H1 (cell line): ENCODE measurements around the gene SYNPO. TPM values are rescaled to one million over a fixed set of nuclear protein-coding genes. Genes with fewer than 3 reads are reported as not detected.

Experiments
- CTCF ChIA-PET: fragments of 300-600 bp; sonication (Branson Sonifier 250); formaldehyde crosslinking; loops from one replicate; lab custom pipeline; 2021; ENCODE audit not compliant: partially characterized antibody; lab: Charles Lee
- POLR2A ChIA-PET: fragments of 300-600 bp; sonication (Branson Sonifier 250); formaldehyde crosslinking; loops from one replicate; lab custom pipeline; 2021; ENCODE audit warnings: inconsistent platforms; ENCODE audit not compliant: partially characterized antibody; lab: Charles Lee
- DNase-seq, 2 experiments: peaks; one replicate each; pipeline versions ENCODE4 v3.0.0 to v3.0.0-alpha.2; 2010 to 2022; ENCODE audit warnings: low spot score in 2 of 2, low read depth in 1 of 2, mixed read lengths in 1 of 2
- FAIRE-seq: peaks from 2 replicates; lab custom pipeline; 2011; peaks lifted over from hg19 to GRCh38; lab: Jason Lieb, UNC
- H2AFZ ChIP-seq: 2 replicates; pipeline ENCODE4 v1.8.1; 2012; ENCODE audit warnings: low read length, inconsistent platforms
- H2AK5ac ChIP-seq: 2 replicates; pipeline ENCODE4 v1.6.1; 2013; ENCODE audit warnings: low read depth, low read length
- H2BK120ac ChIP-seq: replicated peaks from 2 replicates; pipeline ENCODE3; 2013; ENCODE audit warnings: low read depth, low read length, inconsistent platforms
- H2BK12ac ChIP-seq: 2 replicates; pipeline ENCODE4 v1.6.1; 2013; ENCODE audit warnings: low read depth, low read length
- H2BK15ac ChIP-seq: 2 replicates; pipeline ENCODE4 v1.6.1; 2013; ENCODE audit warnings: low read length
- H2BK20ac ChIP-seq: 2 replicates; pipeline ENCODE4 v1.6.1; 2013; ENCODE audit warnings: low read length
- H2BK5ac ChIP-seq: 2 replicates; pipeline ENCODE4 v1.6.1; 2013; ENCODE audit warnings: low read depth, low read length
- H3K14ac ChIP-seq: 2 replicates; pipeline ENCODE4 v1.6.1; 2013; ENCODE audit warnings: inconsistent platforms; ENCODE audit not compliant: insufficient read length
- H3K18ac ChIP-seq: 2 replicates; pipeline ENCODE4 v1.6.1; 2013; ENCODE audit warnings: low read length; ENCODE audit errors: extremely low read depth
- H3K23ac ChIP-seq: 2 replicates; pipeline ENCODE4 v1.6.1; 2013; ENCODE audit warnings: inconsistent platforms; ENCODE audit not compliant: insufficient read length
- H3K23me2 ChIP-seq: 2 replicates; pipeline ENCODE4 v1.6.1; 2013; ENCODE audit warnings: low read depth, low read length
- H3K27ac ChIP-seq: 2 replicates; pipeline ENCODE4 v1.6.1; 2011; ENCODE audit warnings: low read depth, low read length, inconsistent platforms
- H3K27me3 ChIP-seq, 4 experiments: replicated peaks in 1 of 4; 1 replicate in 1 of 4; 2 replicates in 3 of 4; pipeline versions ENCODE4 v1.6.1 to v1.8.1; 2011 to 2013; ENCODE audit warnings: low read length in 3 of 4, mild to moderate bottlenecking in 3 of 4, inconsistent platforms in 2 of 4, mixed read lengths in 2 of 4, moderate library complexity in 1 of 4; ENCODE audit not compliant: control insufficient read depth in 3 of 4, insufficient read depth in 3 of 4; ENCODE audit errors: extremely low read depth in 1 of 4
- H3K36me3 ChIP-seq, 4 experiments: 2 replicates each; pipeline versions ENCODE4 v1.6.1 to v1.8.1; 2011 to 2013; ENCODE audit warnings: mild to moderate bottlenecking in 4 of 4, low read length in 3 of 4, moderate library complexity in 2 of 4, control low read depth in 1 of 4, inconsistent platforms in 1 of 4; ENCODE audit not compliant: insufficient read depth in 4 of 4, control insufficient read depth in 2 of 4
- H3K4ac ChIP-seq: replicated peaks from 2 replicates; pipeline ENCODE3; 2013; ENCODE audit warnings: low read length, low read depth, mixed read lengths, inconsistent platforms; ENCODE audit not compliant: insufficient read length
- H3K4me1 ChIP-seq, 4 experiments: replicated peaks in 1 of 4; 1 replicate in 1 of 4; 2 replicates in 3 of 4; pipeline versions ENCODE4 v1.6.1 to v1.8.1; 2011 to 2013; ENCODE audit warnings: low read length in 3 of 4, inconsistent platforms in 2 of 4, mixed read lengths in 1 of 4; ENCODE audit not compliant: insufficient read depth in 4 of 4, control insufficient read depth in 3 of 4
- H3K4me2 ChIP-seq, 2 experiments: 2 replicates each; pipeline versions ENCODE4 v1.6.1 to v1.8.1; 2011 to 2013; ENCODE audit warnings: low read depth in 2 of 2, low read length in 2 of 2, control low read depth in 1 of 2, inconsistent platforms in 1 of 2, mild to moderate bottlenecking in 1 of 2; ENCODE audit not compliant: insufficient read depth in 1 of 2
- H3K4me3 ChIP-seq, 4 experiments: fragments of 200-600, 300-600 bp in 1 of 4; sonication (generic), shearing (Covaris generic), sonication (Bioruptor Twin) in 1 of 4; 2 replicates each; pipeline versions ENCODE4 v1.5.1 to v1.8.1; 2011 to 2016; ENCODE audit warnings: low read length in 4 of 4, low read depth in 3 of 4, control low read depth in 2 of 4, inconsistent platforms in 2 of 4, mild to moderate bottlenecking in 2 of 4, mixed read lengths in 1 of 4, moderate library complexity in 1 of 4; ENCODE audit not compliant: insufficient read depth in 2 of 4; ENCODE audit errors: extremely low read depth in 1 of 4
- H3K56ac ChIP-seq: replicated peaks from 2 replicates; pipeline ENCODE3; 2013; ENCODE audit warnings: low read depth, mild to moderate bottlenecking, mixed read lengths, low read length, inconsistent platforms; ENCODE audit not compliant: insufficient read length
- H3K79me1 ChIP-seq: 2 replicates; pipeline ENCODE4 v1.6.1; 2013; ENCODE audit warnings: low read depth, low read length, control low read depth
- H3K79me2 ChIP-seq, 2 experiments: 2 replicates each; pipeline versions ENCODE4 v1.6.1 to v1.8.1; 2012 to 2013; ENCODE audit warnings: low read length in 2 of 2, mild to moderate bottlenecking in 2 of 2, inconsistent platforms in 1 of 2; ENCODE audit not compliant: insufficient read depth in 2 of 2, control insufficient read depth in 1 of 2
- H3K9ac ChIP-seq, 4 experiments: replicated peaks in 1 of 4; 1 replicate in 1 of 4; 2 replicates in 3 of 4; pipeline versions ENCODE4 v1.6.1 to v1.8.1; 2011 to 2013; ENCODE audit warnings: low read depth in 3 of 4, low read length in 3 of 4, control low read depth in 2 of 4, mild to moderate bottlenecking in 2 of 4, moderate library complexity in 2 of 4, inconsistent platforms in 1 of 4; ENCODE audit errors: extremely low read depth in 1 of 4
- H3K9me3 ChIP-seq, 2 experiments: 2 replicates each; pipeline versions ENCODE4 v1.6.1 to v1.8.1; 2012 to 2013; ENCODE audit warnings: mild to moderate bottlenecking in 2 of 2, moderate library complexity in 2 of 2, control low read depth in 1 of 2, inconsistent platforms in 1 of 2, low read depth in 1 of 2, low read length in 1 of 2, mixed read lengths in 1 of 2; ENCODE audit not compliant: insufficient read depth in 2 of 2
- H4K20me1 ChIP-seq, 2 experiments: replicated peaks in 1 of 2; 2 replicates each; pipeline versions ENCODE3 to v1.8.1; 2011 to 2013; ENCODE audit warnings: inconsistent platforms in 2 of 2, low read length in 2 of 2, mild to moderate bottlenecking in 1 of 2; ENCODE audit not compliant: insufficient read depth in 2 of 2, control insufficient read depth in 1 of 2
- H4K5ac ChIP-seq: 2 replicates; pipeline ENCODE4 v1.6.1; 2013; ENCODE audit warnings: low read length, low read depth, mixed read lengths, inconsistent platforms; ENCODE audit not compliant: insufficient read length
- H4K8ac ChIP-seq: 2 replicates; pipeline ENCODE4 v1.8.0; 2013; ENCODE audit warnings: mild to moderate bottlenecking, moderate library complexity, low read length, inconsistent platforms; ENCODE audit not compliant: insufficient read depth; ENCODE audit errors: extremely low read depth
- H4K91ac ChIP-seq: replicated peaks from 2 replicates; pipeline ENCODE3; 2013; ENCODE audit warnings: low read length, mixed read lengths, inconsistent platforms; ENCODE audit not compliant: insufficient read length
- CEBPB ChIP-seq: IDR thresholded peaks from 2 replicates; pipeline ENCODE4 v1.6.1; 2012; ENCODE audit warnings: low read depth, low read length
- CREB1 ChIP-seq: IDR thresholded peaks from 2 replicates; pipeline ENCODE4 v1.6.1; 2012; ENCODE audit warnings: inconsistent platforms
- CTBP2 ChIP-seq: IDR thresholded peaks from 2 replicates; pipeline ENCODE4 v1.7.0; 2011; ENCODE audit warnings: borderline replicate concordance, mild to moderate bottlenecking, moderate library complexity, mixed read lengths, low read length; ENCODE audit not compliant: insufficient read depth, insufficient read length
- GTF2F1 ChIP-seq: IDR thresholded peaks from 2 replicates; pipeline ENCODE4 v1.6.1; 2012; ENCODE audit warnings: low read depth, low read length, improper control_type of control experiment, borderline replicate concordance
- HDAC6 ChIP-seq: IDR thresholded peaks from one replicate; pipeline ENCODE4 v1.7.1; 2012; ENCODE audit warnings: low read depth, mild to moderate bottlenecking, inconsistent platforms, low read length, moderate library complexity
- KDM5A ChIP-seq: fragments of 200-600 bp; IDR thresholded peaks from 2 replicates; pipeline ENCODE4 v1.7.1; 2012; ENCODE audit warnings: mild to moderate bottlenecking, low read length, inconsistent platforms, mixed read lengths
- NRF1 ChIP-seq: IDR thresholded peaks from 2 replicates; pipeline ENCODE4 v1.6.1; 2011; ENCODE audit warnings: mild to moderate bottlenecking, low read depth, low read length, improper control_type of control experiment
- RNF2 ChIP-seq: fragments of 200-900, 300-1000 bp; sonication (generic); IDR thresholded peaks from 2 replicates; pipeline ENCODE4 v1.7.1; 2016; ENCODE audit warnings: borderline replicate concordance, low read depth, mild to moderate bottlenecking, antibody characterized with exemption, low read length; ENCODE audit not compliant: poor library complexity, severe bottlenecking; ENCODE audit errors: missing control alignments
- SIRT6 ChIP-seq: IDR thresholded peaks from one replicate; pipeline ENCODE4 v1.7.1; 2012; ENCODE audit warnings: low read length, inconsistent platforms
- TBP ChIP-seq: IDR thresholded peaks from 2 replicates; pipeline ENCODE4 v1.6.1; 2011; ENCODE audit warnings: low read depth, low read length, improper control_type of control experiment
- YY1 ChIP-seq: IDR thresholded peaks from 2 replicates; pipeline ENCODE4 v1.6.1; 2011; ENCODE audit warnings: low read depth, mild to moderate bottlenecking, low read length
- WGBS, 2 experiments: shearing (Covaris generic) in 1 of 2; methylation state at CpG; one replicate each; pipeline versions ENCODE4 v1.1.6 to v1.1.7; 2013 to 2015; ENCODE audit warnings: low lambda C conversion rate in 2 of 2, mixed read lengths in 2 of 2, inconsistent platforms in 1 of 2, low coverage in 1 of 2, missing lambda C conversion rate in 1 of 2; ENCODE audit not compliant: insufficient replicate concordance in 2 of 2, insufficient coverage in 1 of 2, insufficient read length in 1 of 2; ENCODE audit errors: extremely low coverage in 1 of 2, missing lambda C conversion rate in 1 of 2; 5-methylcytosine and 5-hydroxymethylcytosine counted together
- polyA plus RNA-seq, 7 experiments: library from polyadenylated mRNA; depleted of rRNA in 3 of 7; stranded (reverse) in 5 of 7; unstranded in 2 of 7; fragments of >200 nt in 5 of 7; fragments of 200-250 nt in 2 of 7; gene quantifications; 1 replicate in 5 of 7; 2 replicates in 1 of 7; 4 replicates in 1 of 7; pipeline versions ENCODE4 v1.2.1 to v1.2.3, GENCODE V29; 2011 to 2013; ENCODE audit warnings: missing spikeins in 2 of 7, mixed read lengths in 2 of 7
- total RNA-seq: library from RNA; stranded (reverse); fragmentation: NEBNext Ultra II Directional; extraction: Animal tissue kit (Norgen Biotek cat#: 25700); gene quantifications from 2 replicates; pipeline ENCODE4 v1.2.1, GENCODE V29; 2021
- TF ChIP-seq, protein P1 (sequence below): IDR thresholded peaks from 2 replicates; pipeline ENCODE4 v1.6.1; 2012; ENCODE audit warnings: inconsistent platforms
- TF ChIP-seq, protein P2 (sequence below): IDR thresholded peaks from 2 replicates; pipeline ENCODE4 v1.6.1; 2012; ENCODE audit warnings: low read length, inconsistent platforms

The SYNPO gene
- total and polyA plus RNA-seq, 2 of the 8 experiments (the other 6 are each of a cell fraction or from before 2014, with no cell fraction given) = 2.3 TPM

DNA sequence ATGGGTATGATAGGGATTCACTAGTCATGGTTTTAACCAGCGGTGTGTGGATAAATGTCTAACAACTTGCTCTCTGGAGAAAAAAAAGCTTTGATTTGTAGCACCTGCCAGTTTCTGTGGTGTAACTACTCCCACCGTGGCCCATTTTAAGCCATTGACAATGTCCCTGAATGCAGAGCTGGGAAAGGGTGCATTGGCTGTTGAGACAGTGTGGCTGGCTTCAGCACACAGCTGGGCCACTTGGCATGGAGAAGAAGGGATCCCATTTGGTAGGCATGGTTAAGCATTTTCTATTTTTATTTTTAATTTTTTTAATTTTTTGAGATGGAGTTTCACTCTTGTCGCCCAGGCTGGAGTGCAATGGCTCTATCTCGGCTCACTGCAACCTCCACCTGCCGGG is 31.5 kb upstream of the SYNPO start:
- H3K18ac ChIP-seq = no peak overlapping the region
- H3K14ac ChIP-seq = no peak overlapping the region
- FAIRE-seq = no peak

More for the DNA sequence above, 31.5 kb upstream of the SYNPO start:
- no peak overlapping the region for H2BK12ac ChIP-seq
- no peak overlapping the region for H2BK120ac ChIP-seq
- H2BK5ac ChIP-seq = no peak overlapping the region
- H3K27ac ChIP-seq = no peak overlapping the region
- H3K23ac ChIP-seq = no peak overlapping the region
- H3K9ac ChIP-seq = no peak overlapping the region
- H4K20me1 ChIP-seq = no peaks in the 10 kb centered on the region
- H2AK5ac ChIP-seq = no peak overlapping the region
- ChIA-PET CTCF (interaction anchor here (0.9 to 8.6 kb wide), 8 partner anchors 9 to 82 kb away, joined by 3 to 72 read pairs (median 3); no protein-coding TSS in a partner anchor), POLR2A (interaction anchor here (0.9 to 1.0 kb wide), 2 partner anchors 26 to 136 kb away, joined by 3 read pairs; no protein-coding TSS in a partner anchor)
- H3K4me2 ChIP-seq = no peak overlapping the region
- H2AFZ ChIP-seq = no peak overlapping the region
- H3K4me1 ChIP-seq = peaks cover 0 to 3% (median 2%) of the 10 kb centered on the region in 4 experiments; a peak in 3 of 7 replicates
- DNase-seq = no peak
- no peaks in the 10 kb centered on the region for H3K79me1 ChIP-seq
- no peaks in the 10 kb centered on the region for H3K79me2 ChIP-seq
- no peak overlapping the region for H2BK15ac ChIP-seq
- no peak overlapping the region for H4K91ac ChIP-seq
- no peaks in the 10 kb centered on the region for H3K36me3 ChIP-seq
- H3K27me3 ChIP-seq = no peaks in the 10 kb centered on the region
- H2BK20ac ChIP-seq = no peak overlapping the region
- no peak overlapping the region for H3K56ac ChIP-seq
- no peak overlapping the region for H4K5ac ChIP-seq
- 80% methylated on average over 5 of the region's 5 CpGs; no CpG with 5 or more reads in 1 of the 2 experiments for WGBS, 2 experiments
- H4K8ac ChIP-seq = no peak overlapping the region
- H3K4ac ChIP-seq = no peak overlapping the region
- no peaks in the 10 kb centered on the region for H3K23me2 ChIP-seq
- H3K9me3 ChIP-seq = no peaks in the 10 kb centered on the region
- H3K4me3 ChIP-seq = no peak overlapping the region
- TF ChIP-seq CREB1 = no peak
- TF ChIP-seq, protein P1, sequence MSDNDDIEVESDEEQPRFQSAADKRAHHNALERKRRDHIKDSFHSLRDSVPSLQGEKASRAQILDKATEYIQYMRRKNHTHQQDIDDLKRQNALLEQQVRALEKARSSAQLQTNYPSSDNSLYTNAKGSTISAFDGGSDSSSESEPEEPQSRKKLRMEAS = no peak
- no peak for TF ChIP-seq SIRT6
- no peak for TF ChIP-seq CTBP2
- no peak for TF ChIP-seq CEBPB
- no peak for TF ChIP-seq YY1
- no peak for TF ChIP-seq HDAC6
- no peak for TF ChIP-seq GTF2F1
- TF ChIP-seq RNF2 = no peak
- no peak for TF ChIP-seq TBP
- TF ChIP-seq NRF1 = no peak
- no peak for TF ChIP-seq KDM5A
- TF ChIP-seq, protein P2, sequence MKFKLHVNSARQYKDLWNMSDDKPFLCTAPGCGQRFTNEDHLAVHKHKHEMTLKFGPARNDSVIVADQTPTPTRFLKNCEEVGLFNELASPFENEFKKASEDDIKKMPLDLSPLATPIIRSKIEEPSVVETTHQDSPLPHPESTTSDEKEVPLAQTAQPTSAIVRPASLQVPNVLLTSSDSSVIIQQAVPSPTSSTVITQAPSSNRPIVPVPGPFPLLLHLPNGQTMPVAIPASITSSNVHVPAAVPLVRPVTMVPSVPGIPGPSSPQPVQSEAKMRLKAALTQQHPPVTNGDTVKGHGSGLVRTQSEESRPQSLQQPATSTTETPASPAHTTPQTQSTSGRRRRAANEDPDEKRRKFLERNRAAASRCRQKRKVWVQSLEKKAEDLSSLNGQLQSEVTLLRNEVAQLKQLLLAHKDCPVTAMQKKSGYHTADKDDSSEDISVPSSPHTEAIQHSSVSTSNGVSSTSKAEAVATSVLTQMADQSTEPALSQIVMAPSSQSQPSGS = no peak
